NOMO-1 (cell line): ENCODE results near the gene DUSP11.
"Not testable (repeated sequence)": the region's sequence is repeated elsewhere in the genome, so short reads cannot be mapped to it uniquely, and the experiment has no call there.

ENCODE experiments used
- DNase-seq, 2 experiments: peaks; one replicate each; lab custom pipeline; 2025; ENCODE audit not compliant: unreplicated experiment in 2 of 2; lab: John Stamatoyannopoulos, UW

The DUSP11 gene

GRCh38 chr2:73776381-73776780 is 3.5 kb downstream of the DUSP11 start:
- no peak for DNase-seq

- no peak for DNase-seq
These were observed 7.1 kb downstream of the DUSP11 start for GRCh38 chr2:73772819-73773218.

- no peak for DNase-seq
These were observed 9.2 kb downstream of the DUSP11 start for GRCh38 chr2:73770725-73771124.

DNA sequence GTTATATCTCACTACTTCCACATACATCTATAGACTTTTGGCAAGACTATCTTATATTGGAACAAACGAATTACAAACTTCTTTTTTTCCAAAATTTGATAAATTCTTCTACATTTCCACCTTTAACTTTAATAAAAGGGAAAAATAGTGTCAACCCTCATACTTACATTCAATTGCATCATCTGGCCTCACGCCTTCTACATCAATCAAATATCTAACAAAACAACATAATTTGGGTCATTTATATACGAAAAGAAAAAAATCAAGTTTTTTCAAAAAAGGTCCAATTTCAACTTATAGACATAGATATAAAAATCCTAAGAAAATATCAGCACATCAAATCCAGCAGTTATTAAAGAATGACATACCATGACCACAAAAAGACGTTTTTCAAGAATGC is 12.9 kb downstream of the DUSP11 start:
- DNase-seq: no peak

DNA sequence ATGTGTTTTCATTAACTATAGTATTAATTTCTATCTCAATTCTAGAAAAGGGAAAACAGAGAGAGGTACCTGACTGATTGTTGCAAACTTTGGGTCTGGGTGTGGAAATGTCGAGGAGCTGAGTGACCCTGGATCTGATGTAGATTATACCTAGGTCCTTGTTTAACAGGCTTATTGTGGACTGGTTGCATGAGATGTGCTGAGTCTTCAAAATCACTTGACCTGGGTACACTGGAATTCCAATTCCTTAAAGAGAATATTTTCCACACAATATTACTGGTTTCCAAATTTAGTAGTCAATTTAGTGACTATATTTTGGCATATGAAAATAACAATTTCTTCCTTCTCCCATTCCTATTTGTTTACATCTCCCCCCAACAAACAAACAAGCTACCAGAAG is 13.6 kb downstream of the DUSP11 start:
- no peak for DNase-seq

GRCh38 chr2:73764945-73765344 is 15.0 kb downstream of the DUSP11 start:
- no peak for DNase-seq

GRCh38 chr2:73762571-73762970 is 17.3 kb downstream of the DUSP11 start:
- no peak for DNase-seq

DNA sequence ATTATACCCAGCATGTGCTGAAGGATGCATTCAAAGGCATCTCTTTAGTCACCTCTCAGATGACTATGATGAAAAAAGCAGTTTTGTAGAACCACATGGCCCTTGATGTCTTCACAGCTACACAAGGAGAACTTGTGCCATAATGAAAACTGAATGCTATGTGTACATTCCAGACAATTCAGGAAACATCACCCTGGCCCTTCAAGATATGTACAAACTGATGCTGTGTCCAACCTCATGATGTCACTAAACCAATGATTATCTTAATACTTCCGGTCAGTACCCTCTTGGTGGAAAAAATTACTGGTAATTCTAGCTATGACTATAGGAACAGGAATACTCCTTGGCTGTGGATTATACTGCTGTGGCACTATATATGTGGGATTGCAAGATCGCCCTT is 20.0 kb downstream of the DUSP11 start:
- no peak for DNase-seq

DNA sequence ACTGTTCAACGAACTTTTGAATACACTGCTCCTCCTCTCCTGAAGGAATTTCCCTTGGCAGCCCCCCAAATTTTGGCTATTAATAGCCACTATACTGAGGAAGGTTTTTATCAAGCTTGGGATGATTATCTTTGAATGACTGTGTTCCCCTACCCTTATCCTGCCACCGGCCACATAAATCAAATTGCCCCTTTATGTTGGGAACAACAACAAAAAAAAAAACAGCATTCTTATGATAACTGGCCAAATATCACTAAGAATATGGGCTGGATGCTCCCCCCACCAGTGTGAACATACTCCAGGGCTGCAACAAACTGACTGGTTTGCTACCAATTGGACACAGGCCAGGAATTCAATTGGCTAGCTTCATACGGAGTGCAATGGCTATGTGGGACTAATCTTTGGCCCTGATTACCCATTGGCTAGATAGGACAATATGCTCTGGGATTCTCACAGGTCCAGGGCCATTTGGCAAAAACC is 20.6 kb downstream of the DUSP11 start:
- no peak for DNase-seq

DNA sequence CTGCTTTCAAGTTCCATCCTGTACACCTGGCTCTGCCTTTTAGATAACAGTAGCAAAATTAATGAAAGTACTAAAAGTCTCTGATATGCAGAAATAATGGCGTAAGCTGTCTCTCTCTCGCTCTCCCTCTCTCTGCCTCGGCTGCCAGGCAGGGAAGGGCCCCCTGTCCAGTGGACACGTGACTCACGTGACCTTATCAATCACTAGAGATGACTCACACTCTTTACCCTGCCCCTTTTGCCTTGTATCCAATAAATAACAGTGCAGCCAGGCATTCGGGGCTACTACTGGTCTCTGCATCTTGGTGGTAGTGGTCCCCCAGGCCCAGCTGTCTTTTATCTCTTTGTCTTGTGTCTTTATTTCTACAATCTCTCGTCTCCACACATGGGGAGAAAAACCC is 25.6 kb downstream of the DUSP11 start:
- DNase-seq: not testable (repeated sequence)

DNA sequence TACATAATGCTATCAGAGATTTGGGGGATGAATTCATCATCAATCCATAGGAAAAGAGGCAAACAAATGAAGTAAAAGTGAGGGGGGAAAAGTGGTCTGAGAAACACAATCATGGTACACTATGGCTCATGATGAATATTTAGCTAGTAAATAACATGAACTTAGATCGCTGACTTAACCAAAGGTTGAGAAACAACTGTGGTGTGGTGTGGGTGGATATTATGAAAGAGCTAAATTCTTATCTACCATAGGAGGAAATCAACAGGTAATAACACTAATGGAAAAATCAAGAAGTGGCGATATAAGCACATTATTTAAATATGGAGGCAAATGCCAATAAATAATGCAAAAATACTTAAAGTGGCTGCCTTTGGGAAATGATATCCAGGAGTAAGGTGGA is 30.6 kb downstream of the DUSP11 start:
- no peak for DNase-seq

DNA sequence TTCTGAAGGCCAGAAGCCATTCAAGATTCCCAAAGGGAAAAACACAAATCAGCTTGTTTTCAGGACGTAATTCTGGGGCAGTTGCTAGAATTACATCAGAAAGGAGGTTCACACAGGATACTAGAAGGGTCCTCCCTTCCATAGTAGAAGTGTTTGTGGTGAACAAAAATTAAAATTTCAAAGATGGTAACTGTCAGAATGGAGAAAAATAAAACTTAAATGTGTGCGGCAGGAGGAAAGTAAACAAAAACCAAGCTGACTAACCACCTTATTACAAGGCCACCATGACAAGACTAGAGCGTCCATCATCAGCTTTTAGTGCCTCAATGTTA is 33.1 kb downstream of the DUSP11 start:
- no peak for DNase-seq

- no peak for DNase-seq
These were observed 33.7 kb downstream of the DUSP11 start for GRCh38 chr2:73746015-73746876.

DNA sequence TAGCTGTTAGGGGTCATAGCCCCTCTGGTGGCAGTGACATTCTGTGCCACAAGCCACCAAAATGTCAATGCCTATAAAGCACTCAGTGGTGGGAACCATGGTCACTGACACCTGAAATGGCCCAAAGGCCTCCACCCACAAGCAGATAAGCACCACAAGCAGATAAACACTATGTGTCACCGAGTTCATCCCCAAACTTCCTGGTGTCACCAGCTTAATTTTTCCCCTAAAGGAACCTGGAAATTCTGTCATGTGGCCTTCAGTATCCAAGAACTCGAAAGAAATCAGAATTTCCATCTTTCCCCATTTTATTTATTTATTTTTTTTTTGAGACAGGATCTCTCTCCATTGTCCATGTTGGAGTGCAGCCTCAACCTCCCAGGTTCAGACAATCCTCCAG is 39.1 kb downstream of the DUSP11 start:
- DNase-seq: no peak

GRCh38 chr2:73739101-73739500 is 40.8 kb downstream of the DUSP11 start:
- DNase-seq: no peak

- peak; percentile 96 for DNase-seq
These were observed 42.8 kb downstream of the DUSP11 start, which contains the start of gene TPRKB for GRCh38 chr2:73736855-73737779. TPRKB (minus strand) TSS chr2:73737345; CDS start chr2:73734569, 2,776 bp downstream.

DNA sequence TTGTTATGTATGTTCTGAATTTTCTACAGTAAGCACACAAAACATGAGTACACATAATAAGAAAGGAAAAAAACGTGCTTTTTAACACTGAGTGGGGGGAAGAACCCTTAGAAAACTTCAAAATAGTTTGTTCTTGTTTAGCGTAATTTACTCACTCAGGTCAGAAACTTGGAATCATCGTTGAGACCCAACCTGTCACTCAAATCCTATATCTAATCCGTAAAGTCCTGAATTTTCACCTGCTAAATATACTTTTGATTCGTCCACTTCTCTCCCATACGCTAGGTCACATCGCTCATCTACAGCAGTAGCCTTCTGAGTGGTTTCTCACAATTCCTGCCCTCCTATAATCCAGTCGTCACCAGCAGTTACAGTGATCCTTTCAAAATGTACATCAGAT is 43.5 kb downstream of the DUSP11 start:
- no peak for DNase-seq

- no peak for DNase-seq
These were observed 49.1 kb downstream of the DUSP11 start for GRCh38 chr2:73730810-73731209.

DNA sequence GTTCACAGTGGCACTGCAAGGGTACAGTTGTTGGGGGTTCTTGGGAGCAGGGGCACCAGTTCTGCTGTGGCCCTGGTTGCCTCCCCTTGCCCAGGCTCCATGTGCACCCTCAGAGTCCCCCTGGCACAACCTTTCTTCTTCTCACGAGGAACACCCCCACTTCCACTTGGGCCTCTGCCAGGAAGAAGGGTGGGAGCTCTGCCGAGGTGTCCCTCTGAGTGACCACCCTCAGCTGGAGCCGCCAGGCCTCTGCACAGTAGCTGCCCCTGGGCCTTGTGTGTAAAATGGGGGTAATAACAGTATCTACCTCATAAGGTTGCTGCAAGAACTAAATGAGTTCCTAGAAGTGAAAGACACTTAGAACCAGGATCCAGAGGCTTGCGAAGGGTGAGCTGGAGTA is 51.2 kb downstream of the DUSP11 start:
- no peak for DNase-seq

- DNase-seq: no peak
These were observed 51.9 kb downstream of the DUSP11 start for GRCh38 chr2:73728043-73728442.

GRCh38 chr2:73726657-73727056 is 53.2 kb downstream of the DUSP11 start:
- DNase-seq: not testable (repeated sequence)
